GM18861 (cell line): ENCODE measurements around the gene STPG4.
"Not testable (repeated sequence)": the region's sequence is repeated elsewhere in the genome, so short reads cannot be mapped to it uniquely, and the experiment has no call there.

Experiments
- ATAC-seq: cut with Tn5 transposase; IDR thresholded peaks from one replicate; pipeline ENCODE4 v1.9.1; 2021; ENCODE audit not compliant: unreplicated experiment

The STPG4 gene

DNA sequence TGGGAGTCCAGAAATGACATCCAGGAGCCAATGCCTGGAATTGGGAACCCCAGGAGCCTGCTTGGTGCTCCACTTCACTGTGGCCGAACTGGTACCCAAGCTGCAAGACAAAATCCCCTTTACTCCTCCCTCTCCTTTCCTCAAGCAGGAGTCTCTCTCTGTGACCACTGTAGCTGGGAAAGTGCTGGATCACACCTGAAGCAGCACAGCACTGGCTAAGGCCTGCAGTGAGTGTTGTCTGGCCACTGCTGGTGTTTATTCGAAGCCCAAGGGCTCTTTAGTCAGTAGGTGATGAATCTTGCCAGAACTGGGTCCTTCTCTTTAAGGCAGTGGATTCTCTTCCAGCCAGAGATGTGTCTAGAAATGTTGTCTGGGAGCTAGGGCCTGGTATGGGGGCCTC is 26.4 kb downstream of the STPG4 start:
- ATAC-seq, result no peak

- ATAC-seq, result no peak
Measured at GRCh38 chr2:47127862-47128543, 27.1 kb downstream of the STPG4 start.

DNA sequence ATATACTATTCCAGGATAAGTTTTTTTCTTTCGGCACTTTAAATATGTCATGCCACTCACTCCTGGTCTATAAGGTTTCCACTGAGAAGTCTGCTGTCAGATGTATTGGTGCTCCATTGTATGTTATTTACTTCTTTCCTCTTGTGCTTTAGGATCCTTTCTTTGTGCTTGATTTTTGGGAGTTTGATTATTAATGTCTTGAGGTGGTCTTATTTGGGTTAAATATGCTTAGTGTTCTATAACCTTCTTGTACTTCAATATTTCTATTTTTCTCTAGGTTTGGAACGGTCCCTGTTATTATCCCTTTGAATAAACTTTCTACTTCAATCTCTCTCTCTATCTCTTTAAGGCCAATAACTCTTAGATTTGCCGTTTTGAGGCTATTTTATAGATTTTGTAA is 28.3 kb downstream of the STPG4 start:
- no peak for ATAC-seq

GRCh38 chr2:47124740-47125139 is 30.4 kb downstream of the STPG4 start:
- ATAC-seq, result not testable (repeated sequence)

GRCh38 chr2:47120424-47120823 is 34.7 kb downstream of the STPG4 start:
- not testable (repeated sequence) for ATAC-seq

DNA sequence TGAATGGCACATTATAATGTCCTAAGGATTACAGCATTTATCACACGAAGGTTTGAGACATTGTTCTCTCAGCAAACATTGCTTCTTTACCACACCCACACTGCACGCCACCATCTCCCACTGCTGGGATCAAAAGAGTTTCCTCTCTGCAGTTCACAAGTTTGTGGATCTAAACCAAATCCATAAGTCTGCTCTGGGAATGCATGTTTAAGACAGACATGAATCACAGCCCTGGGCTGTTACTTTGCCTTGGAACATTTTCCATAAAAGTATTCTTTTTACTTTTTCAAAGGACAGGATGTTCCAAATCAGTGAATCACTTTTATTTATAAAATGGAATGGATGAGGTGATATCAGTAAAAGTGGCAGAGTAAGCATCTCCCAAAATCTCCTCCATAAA is 36.1 kb downstream of the STPG4 start:
- ATAC-seq, result no peak

GRCh38 chr2:47118581-47118980 is 36.5 kb downstream of the STPG4 start:
- ATAC-seq, result no peak

GRCh38 chr2:47112665-47113435 is 42.3 kb downstream of the STPG4 start:
- no peak for ATAC-seq

GRCh38 chr2:47109680-47110079 is 45.4 kb downstream of the STPG4 start:
- ATAC-seq, result no peak

GRCh38 chr2:47109007-47109375 is 46.1 kb downstream of the STPG4 start:
- ATAC-seq, result no peak

GRCh38 chr2:47108267-47109006 is 46.7 kb downstream of the STPG4 start:
- not testable (repeated sequence) for ATAC-seq

DNA sequence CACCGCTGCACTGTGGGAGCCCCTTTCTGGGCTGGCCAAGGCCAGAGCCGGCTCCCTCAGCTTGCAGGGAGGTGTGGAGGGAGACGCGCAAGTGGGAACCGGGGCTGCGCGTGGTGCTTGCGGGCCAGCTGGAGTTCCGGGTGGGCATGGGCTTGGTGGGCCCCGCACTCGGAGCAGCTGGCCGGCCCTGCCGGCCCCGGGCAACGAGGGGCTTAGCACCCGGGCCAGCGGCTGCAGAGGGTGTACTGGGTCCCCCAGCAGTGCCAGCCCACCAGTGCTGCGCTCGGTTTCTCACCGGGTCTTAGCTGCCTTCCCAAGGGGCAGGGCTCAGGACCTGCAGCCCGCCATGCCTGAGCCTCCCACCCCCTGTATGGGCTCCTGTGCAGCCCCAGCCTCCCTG is 47.9 kb downstream of the STPG4 start:
- not testable (repeated sequence) for ATAC-seq

DNA sequence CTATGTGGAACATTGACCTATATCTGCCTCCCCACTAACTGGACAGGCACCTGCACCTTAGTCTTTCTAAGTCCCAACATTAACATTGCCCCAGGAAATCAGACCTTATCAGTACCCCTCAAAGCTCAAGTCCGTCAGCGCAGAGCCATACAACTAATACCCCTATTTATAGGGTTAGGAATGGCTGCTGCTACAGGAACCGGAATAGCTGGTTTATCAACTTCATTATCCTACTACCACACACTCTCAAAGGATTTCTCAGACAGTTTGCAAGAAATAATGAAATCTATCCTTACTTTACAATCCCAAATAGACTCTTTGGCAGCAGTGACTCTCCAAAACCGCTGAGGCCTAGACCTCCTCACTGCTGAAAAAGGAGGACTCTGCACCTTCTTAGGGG is 48.9 kb downstream of the STPG4 start:
- ATAC-seq, result not testable (repeated sequence)

DNA sequence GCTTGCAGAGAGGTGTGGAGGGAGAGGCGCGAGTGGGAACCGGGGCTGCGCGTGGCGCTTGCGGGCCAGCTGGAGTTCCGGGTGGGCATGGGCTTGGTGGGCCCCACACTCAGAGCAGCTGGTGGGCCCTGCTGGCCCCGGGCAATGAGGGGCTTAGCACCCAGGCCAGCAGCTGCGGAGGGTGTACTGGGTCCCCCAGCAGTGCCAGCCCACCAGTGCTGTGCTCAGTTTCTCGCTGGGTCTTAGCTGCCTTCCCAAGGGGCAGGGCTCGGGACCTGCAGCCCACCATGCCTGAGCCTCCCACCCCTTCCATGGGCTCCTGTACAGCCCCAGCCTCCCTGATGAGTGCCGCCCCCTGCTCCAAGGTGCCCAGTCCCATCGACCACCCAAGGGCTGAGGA is 55.4 kb downstream of the STPG4 start:
- ATAC-seq, result not testable (repeated sequence)

DNA sequence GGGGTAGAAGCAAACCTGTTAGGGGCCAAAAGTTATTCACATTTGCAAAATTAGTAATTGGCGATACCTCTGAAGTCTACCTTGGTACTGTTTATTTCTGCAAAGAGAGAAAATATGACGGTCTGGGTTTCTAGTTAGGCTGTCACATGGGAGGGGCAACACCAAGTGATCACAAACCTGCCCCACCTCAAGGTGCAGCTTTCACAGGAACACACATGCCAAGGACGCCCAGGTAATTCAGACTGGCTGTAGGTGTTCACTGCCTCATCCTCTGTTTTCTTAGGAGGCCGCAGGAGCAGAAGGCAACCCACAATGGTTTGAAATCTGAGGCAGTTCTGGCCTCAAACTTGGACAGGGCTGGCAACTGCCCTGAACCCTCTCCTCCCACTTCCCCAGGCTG is 56.2 kb downstream of the STPG4 start:
- no peak for ATAC-seq

DNA sequence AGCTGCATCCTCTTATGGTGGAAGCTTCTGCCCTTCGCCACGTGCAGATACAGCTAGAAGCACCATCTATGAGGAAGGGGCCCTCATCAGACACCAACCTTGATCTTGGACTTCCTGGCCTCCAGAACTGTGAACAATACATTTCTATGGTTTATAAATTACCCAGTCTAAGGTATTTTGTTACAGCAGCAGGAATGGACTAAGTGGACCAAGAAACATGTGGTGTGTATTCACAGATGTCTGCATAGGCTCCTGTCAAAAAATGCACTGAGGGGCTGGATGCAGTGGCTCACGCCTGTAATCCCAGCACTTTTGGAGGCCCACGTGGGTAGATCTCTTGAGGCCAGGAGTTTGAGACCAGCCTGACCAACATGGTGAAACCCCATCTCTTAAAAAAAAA is 57.5 kb downstream of the STPG4 start:
- no peak for ATAC-seq

DNA sequence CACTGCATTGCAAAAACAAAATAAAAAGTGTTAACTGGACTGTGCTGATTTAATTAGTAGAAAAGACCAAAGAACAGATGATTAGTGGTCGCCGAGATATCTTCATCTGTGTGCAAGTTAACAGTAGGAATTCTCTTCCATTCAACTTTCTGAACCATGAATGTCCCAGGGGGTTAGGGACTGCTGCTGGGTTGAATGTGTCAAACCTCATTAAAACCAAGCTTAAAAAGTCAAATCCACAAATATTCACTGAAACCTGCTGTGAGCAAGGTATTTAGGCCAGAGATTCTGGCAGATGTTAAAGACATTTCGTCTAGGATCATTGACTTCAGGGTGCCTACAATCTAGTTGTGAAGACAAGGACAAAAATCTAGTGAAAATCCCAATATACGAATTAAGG is 58.7 kb downstream of the STPG4 start:
- ATAC-seq, result no peak

GRCh38 chr2:47095349-47096020 is 59.6 kb downstream of the STPG4 start:
- ATAC-seq, result no peak

GRCh38 chr2:47094511-47095142 is 60.5 kb downstream of the STPG4 start:
- no peak for ATAC-seq

DNA sequence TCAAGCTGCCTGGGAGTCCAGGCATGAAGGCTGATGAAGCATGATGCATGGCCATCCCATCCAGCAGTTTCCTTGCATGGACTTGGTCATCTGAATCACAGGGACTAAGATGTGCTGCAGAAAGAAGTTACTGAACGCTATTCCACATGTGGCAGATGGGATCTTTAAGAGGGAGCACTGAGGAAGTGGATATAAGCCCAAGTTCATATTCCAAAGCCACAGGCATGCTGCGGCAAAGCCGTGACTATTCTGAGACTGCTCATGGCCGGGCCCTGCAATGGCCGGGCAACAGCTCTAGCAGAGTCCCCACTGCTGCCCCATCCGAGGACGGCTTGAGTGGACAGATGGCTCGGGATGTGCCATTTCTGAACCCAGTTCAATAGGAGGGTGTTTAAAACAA is 61.5 kb downstream of the STPG4 start:
- ATAC-seq, result no peak

- no peak for ATAC-seq
Measured at GRCh38 chr2:47092465-47092864, 62.6 kb downstream of the STPG4 start.
